Stomach (tissue), 9 donors: ENCODE measurements around the gene RABAC1. TPM values are rescaled to one million over a fixed set of nuclear protein-coding genes. Genes with fewer than 3 reads are reported as not detected.
"Not testable (repeated sequence)": the region's sequence is repeated elsewhere in the genome, so short reads cannot be mapped to it uniquely, and the experiment has no call there.

Experiments used
- DNase-seq, 2 donors: peaks; one replicate each; pipeline versions ENCODE4 v3.0.0 to v3.0.0-alpha.2; 2013 to 2019
- H3K27ac ChIP-seq, 5 donors: fragments of 200-600 bp in 4 of 5; sonication (generic) in 4 of 5; one replicate each; pipeline ENCODE4 v1.5.1; 2013 to 2019; ENCODE audit warnings: mild to moderate bottlenecking in 1 of 5, moderate library complexity in 1 of 5
- H3K27me3 ChIP-seq, 3 donors: fragments of 200-600 bp; sonication (generic); one replicate each; pipeline ENCODE4 v1.5.1; 2017 to 2019; ENCODE audit warnings: mixed run types in 1 of 3
- H3K36me3 ChIP-seq, 4 donors: fragments of 200-600 bp; sonication (generic); 1 replicate in 3 of 4; 2 replicates in 1 of 4; pipeline ENCODE4 v1.5.1; 2016 to 2019
- H3K4me1 ChIP-seq, 4 donors: fragments of 200-600 bp; sonication (generic); one replicate each; pipeline ENCODE4 v1.5.1; 2016 to 2019
- H3K4me3 ChIP-seq, 4 donors: fragments of 200-600 bp; sonication (generic) in 3 of 4; one replicate each; pipeline ENCODE4 v1.5.1; 2016 to 2019; ENCODE audit warnings: mild to moderate bottlenecking in 1 of 4
- H3K9me3 ChIP-seq, 4 donors: fragments of 200-600 bp; sonication (generic); one replicate each; pipeline ENCODE4 v1.5.1; 2016 to 2019
- EP300 ChIP-seq: sonication (generic); formaldehyde crosslinking; IDR thresholded peaks from one replicate; pipeline ENCODE4 v1.6.1; 2017; ENCODE audit warnings: antibody characterized with exemption
- POLR2A ChIP-seq, 4 donors: fragments of 450-650 bp; IDR thresholded peaks; one replicate each; pipeline ENCODE4 v1.6.1; 2016; ENCODE audit warnings: antibody characterized with exemption in 4 of 4, control low read depth in 2 of 4, mild to moderate bottlenecking in 1 of 4, moderate library complexity in 1 of 4
- POLR2AphosphoS5 ChIP-seq, 3 donors: sonication (generic); formaldehyde crosslinking; IDR thresholded peaks; one replicate each; pipeline ENCODE4 v1.6.1; 2016; ENCODE audit warnings: antibody characterized with exemption in 3 of 3
- WGBS, 5 donors: extraction: QIAGEN DNeasy Blood & Tissue Kit in 3 of 5; methylation state at CpG; one replicate each; pipeline versions ENCODE4 v1.1.5 to v1.1.7; 2013 to 2018; 5-methylcytosine and 5-hydroxymethylcytosine counted together
- intact Hi-C: fragments of 100-400 bp; cut with DNase I; formaldehyde crosslinking; loops from one replicate; pipeline ENCODE4 v1.15.1; 2023; ENCODE audit warnings: low total_unique reads
- polyA plus RNA-seq, 3 donors: library from polyadenylated mRNA; stranded (reverse); fragments of 200-250 nt; gene quantifications; one replicate each; pipeline ENCODE4 v1.2.3, GENCODE V29; 2013
- total RNA-seq, 5 donors: library from RNA; depleted of rRNA; stranded (reverse); fragments of >200 nt; gene quantifications; one replicate each; pipeline versions ENCODE4 v1.1.0 to v1.2.3, GENCODE V29; 2014 to 2016
- TF ChIP-seq, protein P1 (sequence below), 7 experiments: fragments of 450-650 bp in 4 of 7; fragments of 200-600 bp in 3 of 7; sonication (generic) in 3 of 7; IDR thresholded peaks; one replicate each; pipeline ENCODE4 v1.5.1; 2016 to 2019; ENCODE audit warnings: antibody characterized with exemption in 7 of 7, control low read depth in 2 of 7, mild to moderate bottlenecking in 1 of 7
- donor health status: healthy with polysubstance abuse.
- donor health status: Bipolar disorder and iron deficiency.
- donor health status: healthy.

Gene RABAC1
- total and polyA plus RNA-seq, 8 donors = 44.6 to 499 (median 132) TPM

DNA sequence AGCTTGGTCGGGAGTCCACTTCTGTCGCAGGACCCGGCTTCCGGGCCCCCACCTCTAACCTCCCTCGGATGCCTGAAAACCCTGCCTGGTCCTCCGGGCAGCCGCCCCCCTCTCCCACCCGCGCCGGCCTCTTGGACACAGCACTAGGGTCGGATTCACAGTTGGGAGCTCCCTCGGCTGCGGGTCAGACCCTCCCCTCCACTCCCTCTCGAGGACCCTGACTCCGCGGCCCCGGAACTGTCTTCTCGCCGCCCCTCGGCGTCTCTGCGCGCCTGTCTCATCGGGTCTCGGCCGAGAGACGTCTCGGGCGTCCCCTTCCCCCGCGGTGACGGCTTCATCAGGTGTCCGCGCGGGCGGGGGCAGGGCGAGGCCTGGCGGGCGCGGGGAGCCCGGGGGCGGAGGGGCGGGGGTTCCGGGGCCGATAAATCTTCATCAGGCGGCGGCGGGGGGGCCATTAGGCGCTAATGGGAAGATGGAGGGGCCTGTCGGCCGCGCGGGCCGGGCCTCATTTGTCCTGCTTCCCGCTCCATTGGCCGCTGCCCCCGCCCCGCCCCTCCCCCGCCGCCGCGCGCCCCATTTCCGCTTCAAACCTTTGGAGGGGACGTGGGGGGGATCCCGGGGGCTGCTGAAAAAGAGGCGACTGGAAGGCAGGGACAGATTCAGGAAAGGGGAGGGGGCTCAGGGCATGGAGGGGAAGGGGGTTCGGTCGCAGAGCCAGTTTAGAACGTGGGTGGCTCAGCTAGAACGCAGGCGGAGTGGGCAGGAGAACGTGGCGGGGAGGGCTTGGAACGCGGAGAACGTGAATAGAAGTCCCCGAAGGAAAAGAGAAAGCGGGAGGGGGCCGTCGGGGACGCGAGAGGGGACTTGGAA is 19.0 kb downstream of the RABAC1 start:
- peak; percentile 43 to 82 for DNase-seq
- Histone ChIP-seq H3K36me3 (no peaks in the 10 kb centered on the region), H3K9me3 (no peaks in the 10 kb centered on the region), H3K27ac (peak overlapping the region in 4 of 5 donors; percentile 23 to 60 (median 50)), H3K4me3 (peak overlapping the region; percentile 46 to 64 (median 56)), H3K27me3 (peaks cover 12 to 83% (median 30%) of the 10 kb centered on the region in 3 donors), H3K4me1 (peaks cover 21 to 32% (median 26%) of the 10 kb centered on the region in 4 donors)
- TF ChIP-seq POLR2AphosphoS5 (IDR thresholded peaks at IDR 0.05) = no peak
- TF ChIP-seq, protein P1, sequence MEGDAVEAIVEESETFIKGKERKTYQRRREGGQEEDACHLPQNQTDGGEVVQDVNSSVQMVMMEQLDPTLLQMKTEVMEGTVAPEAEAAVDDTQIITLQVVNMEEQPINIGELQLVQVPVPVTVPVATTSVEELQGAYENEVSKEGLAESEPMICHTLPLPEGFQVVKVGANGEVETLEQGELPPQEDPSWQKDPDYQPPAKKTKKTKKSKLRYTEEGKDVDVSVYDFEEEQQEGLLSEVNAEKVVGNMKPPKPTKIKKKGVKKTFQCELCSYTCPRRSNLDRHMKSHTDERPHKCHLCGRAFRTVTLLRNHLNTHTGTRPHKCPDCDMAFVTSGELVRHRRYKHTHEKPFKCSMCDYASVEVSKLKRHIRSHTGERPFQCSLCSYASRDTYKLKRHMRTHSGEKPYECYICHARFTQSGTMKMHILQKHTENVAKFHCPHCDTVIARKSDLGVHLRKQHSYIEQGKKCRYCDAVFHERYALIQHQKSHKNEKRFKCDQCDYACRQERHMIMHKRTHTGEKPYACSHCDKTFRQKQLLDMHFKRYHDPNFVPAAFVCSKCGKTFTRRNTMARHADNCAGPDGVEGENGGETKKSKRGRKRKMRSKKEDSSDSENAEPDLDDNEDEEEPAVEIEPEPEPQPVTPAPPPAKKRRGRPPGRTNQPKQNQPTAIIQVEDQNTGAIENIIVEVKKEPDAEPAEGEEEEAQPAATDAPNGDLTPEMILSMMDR (IDR thresholded peaks at IDR 0.05) = no peak
- no peak for TF ChIP-seq POLR2A (IDR thresholded peaks at IDR 0.05)
- no peak for TF ChIP-seq EP300
- WGBS, 5 donors = 3 to 4% (median 3%) methylated on average over 36 to 83 of the region's 83 CpGs
- intact Hi-C loops = loop anchor here (10.0 kb wide), 1 partner anchor 65 kb away; the partner anchor contains the start of gene CD79A

GRCh38 chr19:41939209-41939608 is 19.9 kb downstream of the RABAC1 start:
- not testable (repeated sequence) for H3K27ac ChIP-seq, H3K4me3 ChIP-seq, H3K36me3 ChIP-seq, DNase-seq, H3K9me3 ChIP-seq
- Histone ChIP-seq H3K4me1 (peaks cover 21 to 37% (median 28%) of the 10 kb centered on the region in 4 donors), H3K27me3 (peaks cover 12 to 92% (median 30%) of the 10 kb centered on the region in 3 donors)
- intact Hi-C loops = loop anchor here (10.0 kb wide), 1 partner anchor 64 kb away; the partner anchor contains the start of gene CD79A

GRCh38 chr19:41937525-41938468 is 21.3 kb downstream of the RABAC1 start:
- intact Hi-C loops = loop anchor here (10.0 kb wide), 1 partner anchor 63 kb away; the partner anchor contains the start of gene CD79A
- peaks cover 12 to 97% (median 33%) of the 10 kb centered on the region in 3 donors for H3K27me3 ChIP-seq
- 40 to 58% (median 53%) methylated on average over 21 to 22 of the region's 22 CpGs for WGBS, 5 donors

DNA sequence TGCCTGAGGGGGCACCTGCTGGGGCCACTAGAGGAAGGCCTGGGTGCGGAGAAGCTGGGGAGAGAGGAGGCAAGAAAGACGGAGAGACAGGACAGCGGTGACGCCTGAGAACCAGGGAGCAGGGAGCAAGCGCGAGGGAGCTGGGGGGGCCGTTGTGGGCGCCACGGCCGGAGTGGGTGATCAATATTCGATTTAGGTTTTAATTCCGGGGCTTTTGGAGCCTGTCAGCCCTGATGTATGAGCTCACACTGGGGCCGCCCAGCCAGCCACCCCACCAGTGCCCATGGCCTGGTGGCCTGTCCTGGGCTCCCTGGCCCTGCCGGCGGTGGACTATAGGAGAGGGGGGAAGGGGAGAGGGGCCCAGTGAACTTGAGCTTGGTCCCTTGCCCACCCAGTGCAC is 22.2 kb downstream of the RABAC1 start:
- intact Hi-C loops = loop anchor here (10.0 kb wide), 1 partner anchor 62 kb away; the partner anchor contains the start of gene CD79A
- Histone ChIP-seq H3K27me3 (peaks cover 12 to 99% (median 41%) of the 10 kb centered on the region in 3 donors), H3K27ac (no peak overlapping the region), H3K4me3 (no peak overlapping the region), H3K36me3 (no peaks in the 10 kb centered on the region), H3K4me1 (peaks cover 21 to 47% (median 28%) of the 10 kb centered on the region in 4 donors), H3K9me3 (no peaks in the 10 kb centered on the region)
- 63 to 70% (median 67%) methylated on average over 15 of the region's 15 CpGs for WGBS, 5 donors
- TF ChIP-seq POLR2AphosphoS5 (IDR thresholded peaks at IDR 0.05) = no peak
- no peak for TF ChIP-seq POLR2A (IDR thresholded peaks at IDR 0.05)
- TF ChIP-seq EP300 = no peak
- TF ChIP-seq, protein P1 (IDR thresholded peaks at IDR 0.05) = no peak
- no peak for DNase-seq

More at GRCh38 chr19:41937525-41938468, 21.3 kb downstream of the RABAC1 start:
- Histone ChIP-seq H3K27ac (no peak overlapping the region), H3K36me3 (no peaks in the 10 kb centered on the region), H3K9me3 (no peaks in the 10 kb centered on the region), H3K4me1 (peaks cover 21 to 44% (median 28%) of the 10 kb centered on the region in 4 donors), H3K4me3 (no peak overlapping the region)
- peak in 1 of 2 donors; percentile 30 for DNase-seq
- TF ChIP-seq POLR2AphosphoS5 (IDR thresholded peaks at IDR 0.05) (no peak), EP300 (no peak), POLR2A (IDR thresholded peaks at IDR 0.05) (no peak)
- TF ChIP-seq, protein P1 (IDR thresholded peaks at IDR 0.05) = no peak
